MCF 10A (cell line): ENCODE data around the gene PDE1A. TPM values are rescaled to one million over a fixed set of nuclear protein-coding genes. Genes with fewer than 3 reads are reported as not detected.

ENCODE experiments used
- BruUV-seq: library from RNA; stranded (reverse); fragments of 400-500 nt; replicated peaks from 2 replicates; lab custom pipeline; 2021; lab: Mats Ljungman, UMichigan
- CTCF ChIA-PET: fragments of 300-600 bp; sonication (Branson Sonifier 250); formaldehyde crosslinking; extraction: SDS; loops from one replicate; lab custom pipeline; 2021; ENCODE audit warnings: antibody characterized with exemption, inconsistent platforms; lab: Yijun Ruan, JAX
- POLR2A ChIA-PET: fragments of 300-600, 350-650 bp; sonication (Branson Sonifier 250); formaldehyde crosslinking; extraction: SDS; loops from one replicate; lab custom pipeline; 2020; ENCODE audit warnings: antibody characterized with exemption, inconsistent platforms; lab: Yijun Ruan, JAX
- DNase-seq: peaks from one replicate; pipeline ENCODE4 v3.0.0-alpha.2; 2018; ENCODE audit not compliant: unreplicated experiment
- H3K27ac Mint-ChIP-seq: one replicate; pipeline ENCODE4 v1.8.0; 2022; ENCODE audit warnings: mild to moderate bottlenecking, low read depth, mixed read lengths; ENCODE audit not compliant: unreplicated experiment
- H3K27me3 Mint-ChIP-seq: one replicate; pipeline ENCODE4 v1.8.0; 2022; ENCODE audit warnings: mixed read lengths; ENCODE audit not compliant: insufficient read depth, unreplicated experiment
- H3K36me3 Mint-ChIP-seq: one replicate; pipeline ENCODE4 v1.8.0; 2022; ENCODE audit warnings: mild to moderate bottlenecking, moderate library complexity, mixed read lengths; ENCODE audit not compliant: insufficient read depth, unreplicated experiment
- H3K4me1 Mint-ChIP-seq: one replicate; pipeline ENCODE4 v1.8.0; 2022; ENCODE audit warnings: mixed read lengths; ENCODE audit not compliant: insufficient read depth, unreplicated experiment
- H3K4me3 Mint-ChIP-seq: one replicate; pipeline ENCODE4 v1.8.0; 2022; ENCODE audit warnings: mild to moderate bottlenecking, moderate library complexity, mixed read lengths; ENCODE audit not compliant: unreplicated experiment
- H3K9me3 Mint-ChIP-seq: one replicate; pipeline ENCODE4 v1.8.0; 2022; ENCODE audit warnings: mixed read lengths; ENCODE audit not compliant: unreplicated experiment
- CTCF ChIP-seq: fragments of 200-600 bp; IDR thresholded peaks from one replicate; pipeline ENCODE4 v1.8.0; 2022; ENCODE audit warnings: antibody characterized with exemption, mild to moderate bottlenecking; ENCODE audit not compliant: unreplicated experiment
- intact Hi-C: fragments of 100-400 bp; cut with micrococcal nuclease; formaldehyde crosslinking; loops from 2 replicates; pipeline ENCODE4 v1.14.1; 2022
- total RNA-seq: library from RNA; stranded (reverse); gene quantifications from 2 replicates; pipeline ENCODE4 v1.2.3, GENCODE V29; 2022

Gene PDE1A
- total RNA-seq, 1 experiment from 2014 or later, result 0.30 TPM

- no peaks in the 10 kb centered on the region for H3K9me3 Mint-ChIP-seq
- no peak overlapping the region for H3K27ac Mint-ChIP-seq
- TF ChIP-seq CTCF, result no peak
- H3K4me1 Mint-ChIP-seq, result no peaks in the 10 kb centered on the region
- CTCF ChIA-PET, result interaction anchor here (0.6 kb wide), 1 partner anchor 32 kb away, joined by 3 read pairs; no protein-coding TSS in a partner anchor
- no peak overlapping the region for H3K4me3 Mint-ChIP-seq
- H3K36me3 Mint-ChIP-seq, result no peaks in the 10 kb centered on the region
- POLR2A ChIA-PET, result no interaction called here
- intact Hi-C loops, result no loop called here
- H3K27me3 Mint-ChIP-seq, result no peaks in the 10 kb centered on the region
- BruUV-seq, result no TSS peak
- no peak for DNase-seq
These were observed 10.6 kb downstream of the PDE1A start for GRCh38 chr2:182416191-182416590.

GRCh38 chr2:182415771-182416170, 11.1 kb downstream of the PDE1A start:
- H3K27me3 Mint-ChIP-seq, result no peaks in the 10 kb centered on the region
- DNase-seq, result no peak
- H3K4me3 Mint-ChIP-seq, result no peak overlapping the region
- CTCF ChIA-PET, result interaction anchor here (0.6 kb wide), 1 partner anchor 32 kb away, joined by 3 read pairs; no protein-coding TSS in a partner anchor
- no peak overlapping the region for H3K27ac Mint-ChIP-seq
- intact Hi-C loops, result no loop called here
- no peak for TF ChIP-seq CTCF
- BruUV-seq, result no TSS peak
- POLR2A ChIA-PET, result interaction anchor here (0.6 kb wide), 1 partner anchor 9 kb away, joined by 3 read pairs; no protein-coding TSS in a partner anchor
- H3K36me3 Mint-ChIP-seq, result no peaks in the 10 kb centered on the region
- no peaks in the 10 kb centered on the region for H3K4me1 Mint-ChIP-seq
- H3K9me3 Mint-ChIP-seq, result no peaks in the 10 kb centered on the region

- TF ChIP-seq CTCF, result no peak
- no TSS peak for BruUV-seq
- H3K36me3 Mint-ChIP-seq, result no peaks in the 10 kb centered on the region
These were observed 14.0 kb downstream of the PDE1A start for GRCh38 chr2:182412858-182413257.

GRCh38 chr2:182410120-182410519, 16.7 kb downstream of the PDE1A start:
- no peak for TF ChIP-seq CTCF
- no peaks in the 10 kb centered on the region for H3K4me1 Mint-ChIP-seq
- ChIA-PET POLR2A (no interaction called here), CTCF (no interaction called here)
- H3K27ac Mint-ChIP-seq, result no peak overlapping the region
- no TSS peak for BruUV-seq
- no peaks in the 10 kb centered on the region for H3K9me3 Mint-ChIP-seq
- no peaks in the 10 kb centered on the region for H3K27me3 Mint-ChIP-seq
- DNase-seq, result no peak
- no peaks in the 10 kb centered on the region for H3K36me3 Mint-ChIP-seq
- intact Hi-C loops, result no loop called here
- H3K4me3 Mint-ChIP-seq, result no peak overlapping the region

More at GRCh38 chr2:182412858-182413257, 14.0 kb downstream of the PDE1A start:
- POLR2A ChIA-PET, result no interaction called here
- H3K27me3 Mint-ChIP-seq, result no peaks in the 10 kb centered on the region
- no peak overlapping the region for H3K4me3 Mint-ChIP-seq
- no peaks in the 10 kb centered on the region for H3K9me3 Mint-ChIP-seq
- intact Hi-C loops, result no loop called here
- DNase-seq, result no peak
- no peak overlapping the region for H3K27ac Mint-ChIP-seq
- H3K4me1 Mint-ChIP-seq, result no peaks in the 10 kb centered on the region
- CTCF ChIA-PET, result no interaction called here
